Mesenchymal stem cell (in vitro differentiated cells and primary cell): Measurements from ENCODE around the gene FAM229B.
A peak's percentile ranks its signal among the peaks of the same experiment; 100 is the strongest.

Experiments
- DNase-seq: peaks from one replicate; pipeline ENCODE4 v3.0.0-alpha.2; 2013
- H2AFZ ChIP-seq: one replicate; pipeline ENCODE4 v1.6.1; 2013; ENCODE audit warnings: low read depth, mild to moderate bottlenecking, control low read depth, inconsistent platforms, low read length, moderate library complexity
- H2AK5ac ChIP-seq: 2 replicates; pipeline ENCODE4 v1.6.1; 2013; ENCODE audit warnings: low read length, moderate library complexity, mild to moderate bottlenecking, inconsistent platforms; ENCODE audit not compliant: severe bottlenecking
- H2BK120ac ChIP-seq: one replicate; pipeline ENCODE4 v1.6.1; 2013; ENCODE audit warnings: low read depth, mild to moderate bottlenecking, inconsistent platforms, low read length, moderate library complexity
- H2BK12ac ChIP-seq, 2 experiments: one replicate each; pipeline ENCODE4 v1.6.1; 2013; ENCODE audit warnings: inconsistent platforms in 2 of 2, low read length in 2 of 2, mild to moderate bottlenecking in 2 of 2, moderate library complexity in 2 of 2, control low read depth in 1 of 2
- H2BK15ac ChIP-seq: one replicate; pipeline ENCODE4 v1.6.1; 2013; ENCODE audit warnings: mild to moderate bottlenecking, low read depth, inconsistent platforms; ENCODE audit not compliant: poor library complexity, severe bottlenecking
- H2BK5ac ChIP-seq: 2 replicates; pipeline ENCODE4 v1.6.1; 2013; ENCODE audit warnings: low read depth, mild to moderate bottlenecking, low read length, control low read depth, inconsistent platforms; ENCODE audit not compliant: poor library complexity, severe bottlenecking
- H3K14ac ChIP-seq, 2 experiments: one replicate each; pipeline ENCODE4 v1.6.1; 2013; ENCODE audit warnings: inconsistent platforms in 2 of 2, low read length in 2 of 2, control low read depth in 1 of 2, mild to moderate bottlenecking in 1 of 2, moderate library complexity in 1 of 2
- H3K18ac ChIP-seq, 2 experiments: one replicate each; pipeline ENCODE4 v1.6.1; 2013; ENCODE audit warnings: inconsistent platforms in 2 of 2, low read length in 2 of 2, control low read depth in 1 of 2, low read depth in 1 of 2, mild to moderate bottlenecking in 1 of 2
- H3K23ac ChIP-seq, 2 experiments: one replicate each; pipeline ENCODE4 v1.6.1; 2013; ENCODE audit warnings: inconsistent platforms in 2 of 2, low read length in 2 of 2, mild to moderate bottlenecking in 2 of 2, moderate library complexity in 2 of 2, control low read depth in 1 of 2
- H3K27ac ChIP-seq: 2 replicates; pipeline ENCODE4 v1.5.1; 2013; ENCODE audit warnings: mild to moderate bottlenecking, moderate library complexity, low read length, control low read depth, inconsistent platforms; ENCODE audit not compliant: poor library complexity, severe bottlenecking
- H3K27me3 ChIP-seq, 2 experiments: 2 replicates each; pipeline versions ENCODE4 v1.6.1 to v1.7.0; 2013; ENCODE audit warnings: low read length in 2 of 2, mild to moderate bottlenecking in 2 of 2, moderate library complexity in 2 of 2, control low read depth in 1 of 2, inconsistent platforms in 1 of 2; ENCODE audit not compliant: control insufficient read depth in 1 of 2, insufficient read depth in 1 of 2
- H3K36me3 ChIP-seq, 2 experiments: 2 replicates each; pipeline versions ENCODE4 v1.6.1 to v1.7.0; 2013; ENCODE audit warnings: low read length in 2 of 2, control low read depth in 1 of 2, inconsistent platforms in 1 of 2, low read depth in 1 of 2, mild to moderate bottlenecking in 1 of 2; ENCODE audit not compliant: insufficient read depth in 2 of 2, control insufficient read depth in 1 of 2
- H3K4ac ChIP-seq, 2 experiments: one replicate each; pipeline ENCODE4 v1.6.1; 2013; ENCODE audit warnings: inconsistent platforms in 2 of 2, low read length in 2 of 2, mild to moderate bottlenecking in 2 of 2, moderate library complexity in 2 of 2, control low read depth in 1 of 2, low read depth in 1 of 2
- H3K4me1 ChIP-seq: 2 replicates; pipeline ENCODE4 v1.6.1; 2013; ENCODE audit warnings: low read depth, low read length, control low read depth; ENCODE audit not compliant: control insufficient read depth, insufficient read depth
- H3K4me2 ChIP-seq: 2 replicates; pipeline ENCODE4 v1.6.1; 2013; ENCODE audit warnings: low read length, mild to moderate bottlenecking, inconsistent platforms; ENCODE audit not compliant: poor library complexity, severe bottlenecking
- H3K4me3 ChIP-seq, 2 experiments: 2 replicates each; pipeline versions ENCODE4 v1.5.1 to v1.7.0; 2013; ENCODE audit warnings: low read length in 2 of 2, mild to moderate bottlenecking in 2 of 2, control low read depth in 1 of 2, low read depth in 1 of 2; ENCODE audit not compliant: insufficient read depth in 1 of 2
- H3K79me1 ChIP-seq: replicated peaks from 2 replicates; pipeline ENCODE4 v1.6.1; 2013; ENCODE audit warnings: mild to moderate bottlenecking, control low read depth, low read length, inconsistent platforms; ENCODE audit not compliant: poor library complexity, severe bottlenecking
- H3K9ac ChIP-seq: 2 replicates; pipeline ENCODE4 v1.7.0; 2013; ENCODE audit warnings: mild to moderate bottlenecking, low read length, moderate library complexity
- H3K9me3 ChIP-seq: 2 replicates; pipeline ENCODE4 v1.7.0; 2013; ENCODE audit warnings: mild to moderate bottlenecking, low read length; ENCODE audit not compliant: control insufficient read depth
- H4K8ac ChIP-seq: one replicate; pipeline ENCODE4 v1.6.1; 2013; ENCODE audit warnings: inconsistent platforms, mild to moderate bottlenecking, low read length, moderate library complexity
- H4K91ac ChIP-seq: one replicate; pipeline ENCODE4 v1.6.1; 2013; ENCODE audit warnings: mild to moderate bottlenecking, low read length, inconsistent platforms
- WGBS: methylation state at CpG from one replicate; pipeline ENCODE4 v1.1.7; 2013; ENCODE audit warnings: mixed read lengths; 5-methylcytosine and 5-hydroxymethylcytosine counted together

FAM229B gene

DNA sequence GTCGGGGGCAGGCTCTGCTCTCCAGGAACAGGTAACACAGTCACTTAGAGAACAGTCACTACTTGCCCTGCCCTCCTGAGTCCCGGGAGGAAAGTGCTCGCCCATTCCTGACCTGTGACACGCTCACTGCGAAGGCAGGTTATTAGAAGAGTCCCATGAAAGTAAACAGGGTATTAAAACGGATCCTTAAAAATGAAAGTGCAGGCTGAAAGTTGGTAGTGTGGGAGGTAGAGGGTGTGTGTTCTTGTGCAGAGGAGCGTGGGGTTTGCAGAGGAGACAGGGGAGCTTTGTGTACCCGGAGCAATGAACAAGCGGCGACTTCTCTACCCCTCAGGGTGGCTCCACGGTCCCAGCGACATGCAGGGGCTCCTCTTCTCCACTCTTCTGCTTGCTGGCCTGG lies 33.4 kb upstream of the FAM229B start, which contains the start of gene CCN6:
Gene CCN6, plus strand, starts transcription at position 104 of the 400 bp plus-strand sequence. Its CDS starts 254 bp downstream, at position 358.
- Histone ChIP-seq H2BK5ac (no peak within 1 kb of the TSS), H2AFZ (no peak within 1 kb of the TSS), H3K4ac (no peak within 1 kb of the TSS), H2AK5ac (no peak within 1 kb of the TSS), H3K79me1 (no peaks in the 10 kb centered on the region), H2BK12ac (peak within 1 kb of the TSS in 1 of 2 experiments; percentile 18), H3K9me3 (no peaks in the 10 kb centered on the region), H3K14ac (no peak within 1 kb of the TSS), H3K4me2 (no peak within 1 kb of the TSS), H2BK120ac (no peak within 1 kb of the TSS), H3K9ac (no peak within 1 kb of the TSS), H2BK15ac (no peak within 1 kb of the TSS), H3K27me3 (peaks cover 0 to 7% of the 10 kb centered on the region in 2 experiments), H3K18ac (no peak within 1 kb of the TSS), H3K36me3 (no peaks in the 10 kb centered on the region), H3K23ac (no peak within 1 kb of the TSS), H3K27ac (no peak within 1 kb of the TSS), H4K91ac (no peak within 1 kb of the TSS), H4K8ac (peak within 1 kb of the TSS; percentile 41), H3K4me1 (peaks cover 2% of the 10 kb centered on the region), H3K4me3 (no peak within 1 kb of the TSS)
- DNase-seq, result no peak
- WGBS, result 92% methylated on average over 12 of the region's 12 CpGs

DNA sequence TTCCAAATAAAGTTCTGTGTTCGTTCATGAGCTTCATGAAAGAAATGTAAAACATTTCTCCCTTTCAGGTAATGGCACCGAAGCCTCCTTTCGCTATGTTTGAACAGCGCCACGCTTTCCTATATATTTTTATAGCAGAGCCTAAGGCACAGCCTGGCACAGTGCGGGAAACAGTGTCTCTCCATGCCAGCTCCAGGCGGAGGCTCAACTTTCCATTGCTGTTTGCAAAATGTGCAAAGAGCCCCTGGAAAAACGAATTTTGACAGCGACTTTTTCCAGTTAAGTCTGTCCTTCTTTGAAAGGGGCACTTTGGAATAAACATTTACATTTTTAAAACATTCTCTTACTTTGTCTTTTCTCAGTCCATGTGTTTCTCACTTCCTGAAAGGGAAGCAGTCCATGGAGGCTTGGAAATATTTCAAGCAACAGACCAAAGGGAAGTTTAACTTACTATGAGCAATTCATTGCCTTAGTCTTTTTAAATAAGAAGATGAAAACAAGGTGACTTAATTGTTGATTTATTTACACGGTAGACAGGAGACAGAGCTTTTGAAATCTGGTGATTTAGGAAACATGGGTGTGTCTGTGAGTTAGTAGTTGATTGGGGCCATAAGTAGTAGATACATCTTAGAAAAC lies 32.7 kb upstream of the FAM229B start:
- 78% methylated on average over 10 of the region's 10 CpGs for WGBS
- H4K8ac ChIP-seq, result no peak overlapping the region
- no peak overlapping the region for H3K23ac ChIP-seq
- no peak overlapping the region for H2AK5ac ChIP-seq
- no peak overlapping the region for H2BK15ac ChIP-seq
- H2BK12ac ChIP-seq, result no peak overlapping the region
- H3K4ac ChIP-seq, result no peak overlapping the region
- H3K27me3 ChIP-seq, result peaks cover 0 to 7% of the 10 kb centered on the region in 2 experiments
- no peak for DNase-seq
- no peak overlapping the region for H3K4me2 ChIP-seq
- H2AFZ ChIP-seq, result no peak overlapping the region
- H3K14ac ChIP-seq, result no peak overlapping the region
- H3K79me1 ChIP-seq, result no peaks in the 10 kb centered on the region
- H3K4me1 ChIP-seq, result no peaks in the 10 kb centered on the region
- H2BK120ac ChIP-seq, result no peak overlapping the region
- H3K36me3 ChIP-seq, result no peaks in the 10 kb centered on the region
- no peak overlapping the region for H3K27ac ChIP-seq
- H3K18ac ChIP-seq, result no peak overlapping the region
- no peaks in the 10 kb centered on the region for H3K9me3 ChIP-seq
- no peak overlapping the region for H2BK5ac ChIP-seq
- no peak overlapping the region for H4K91ac ChIP-seq
- no peak overlapping the region for H3K9ac ChIP-seq
- no peak overlapping the region for H3K4me3 ChIP-seq

DNA sequence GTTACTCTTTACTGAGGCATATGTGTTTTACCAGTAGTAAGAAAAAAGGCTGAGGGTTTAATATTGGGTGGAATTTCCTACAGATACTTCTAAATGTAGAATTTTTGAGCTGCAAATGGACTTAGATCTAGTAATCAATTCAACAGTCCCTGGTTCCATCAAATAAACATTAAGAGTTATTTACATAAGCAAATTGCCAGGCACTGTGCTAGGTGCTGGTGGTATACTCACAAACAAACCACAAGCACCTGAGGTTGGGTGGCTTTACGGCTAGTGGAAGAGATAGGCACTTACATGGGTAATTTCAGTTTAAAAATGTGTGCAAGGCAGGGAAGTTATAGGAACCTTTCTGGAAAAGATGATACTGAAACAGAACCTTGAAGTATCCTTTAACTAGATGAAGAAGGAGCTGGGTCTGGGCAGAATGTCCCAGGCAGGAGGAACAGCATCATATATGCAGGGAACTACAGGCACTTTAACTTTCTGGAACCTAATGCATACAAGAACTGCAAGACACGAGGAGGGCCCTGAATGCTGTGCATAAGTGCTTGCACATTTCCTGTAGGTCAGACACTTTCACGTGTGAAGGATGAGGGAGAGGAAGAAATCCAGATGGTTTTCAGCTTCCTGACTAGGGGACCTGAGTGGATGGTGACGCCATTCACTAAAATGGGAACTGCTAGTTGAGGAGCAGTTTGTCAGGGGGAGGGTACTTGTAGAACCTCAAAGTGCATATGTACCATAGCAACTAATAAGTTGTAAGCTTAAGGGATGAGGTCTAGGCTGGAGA lies 29.0 kb upstream of the FAM229B start:
- WGBS, result 60% methylated on average over 4 of the region's 4 CpGs
- Histone ChIP-seq H2AFZ (no peak overlapping the region), H3K79me1 (no peaks in the 10 kb centered on the region), H3K27ac (no peak overlapping the region), H3K14ac (no peak overlapping the region), H2BK120ac (no peak overlapping the region), H3K4me2 (no peak overlapping the region), H4K8ac (no peak overlapping the region), H3K18ac (no peak overlapping the region), H4K91ac (no peak overlapping the region), H2BK5ac (no peak overlapping the region), H2BK15ac (no peak overlapping the region), H3K9ac (no peak overlapping the region), H2AK5ac (no peak overlapping the region), H3K9me3 (no peaks in the 10 kb centered on the region), H3K27me3 (peaks cover 0 to 7% of the 10 kb centered on the region in 2 experiments), H2BK12ac (no peak overlapping the region), H3K36me3 (no peaks in the 10 kb centered on the region), H3K4ac (no peak overlapping the region), H3K4me1 (peaks cover 2% of the 10 kb centered on the region), H3K23ac (no peak overlapping the region), H3K4me3 (no peak overlapping the region)
- peak; percentile 22 for DNase-seq

DNA sequence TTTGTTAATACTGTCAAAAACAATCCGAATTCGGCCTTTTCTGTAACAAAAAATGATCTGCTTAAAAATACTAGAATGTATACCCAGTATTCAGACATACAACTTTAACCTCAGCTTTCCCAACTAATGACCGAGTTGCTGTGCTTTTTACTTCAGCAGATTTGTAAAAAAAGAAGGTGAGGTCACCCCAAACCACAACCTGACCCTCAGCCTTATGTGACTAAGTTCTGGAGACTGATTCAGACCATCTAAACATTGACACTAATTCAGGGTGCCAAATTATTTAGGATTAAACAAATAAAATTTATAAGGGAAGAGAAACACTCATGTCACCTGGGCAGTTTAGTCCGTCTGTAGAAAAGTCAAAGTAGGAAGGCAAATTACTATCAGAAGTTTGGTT lies 25.8 kb upstream of the FAM229B start:
- DNase-seq, result no peak
- Histone ChIP-seq H3K4ac (no peak overlapping the region), H3K27me3 (peaks cover 0 to 7% of the 10 kb centered on the region in 2 experiments), H2AK5ac (no peak overlapping the region), H3K4me1 (peaks cover 2% of the 10 kb centered on the region), H2AFZ (no peak overlapping the region), H3K9ac (no peak overlapping the region), H2BK5ac (no peak overlapping the region), H3K23ac (no peak overlapping the region), H3K18ac (no peak overlapping the region), H2BK12ac (no peak overlapping the region), H2BK120ac (no peak overlapping the region), H3K4me2 (no peak overlapping the region), H4K8ac (no peak overlapping the region), H3K4me3 (no peak overlapping the region), H2BK15ac (no peak overlapping the region), H4K91ac (no peak overlapping the region), H3K9me3 (no peaks in the 10 kb centered on the region), H3K79me1 (no peaks in the 10 kb centered on the region), H3K14ac (no peak overlapping the region), H3K27ac (no peak overlapping the region), H3K36me3 (no peaks in the 10 kb centered on the region)
- WGBS, result 91% methylated on average over 4 of the region's 4 CpGs
